HEK293 (cell line): Measurements from ENCODE around the gene PRSS12.

Experiments
- CTCF ChIA-PET: fragments of 350-600 bp; formaldehyde crosslinking; extraction: SDS; loops from one replicate; lab custom pipeline; 2021; ENCODE audit warnings: antibody characterized with exemption; lab: Yijun Ruan, JAX
- POLR2A ChIA-PET: fragments of 300-600 bp; formaldehyde crosslinking; extraction: SDS; loops from one replicate; lab custom pipeline; 2020; ENCODE audit warnings: antibody characterized with exemption, inconsistent platforms; lab: Yijun Ruan, JAX
- H3K27ac ChIP-seq: fragments of 200-500 bp; sonication (Bioruptor generic); 2 replicates; pipeline ENCODE4 v1.5.1; 2014; ENCODE audit warnings: low read depth, low read length, control low read depth, inconsistent platforms; ENCODE audit errors: extremely low read depth
- H3K36me3 ChIP-seq, 2 experiments: fragments of 200-500 bp in 1 of 2; sonication (Bioruptor generic) in 1 of 2; 1 replicate in 1 of 2; 2 replicates in 1 of 2; pipeline ENCODE4 v1.5.1; 2014 to 2017; ENCODE audit warnings: inconsistent platforms in 2 of 2, low read length in 2 of 2; ENCODE audit not compliant: control insufficient read depth in 2 of 2, insufficient read depth in 1 of 2
- H3K4me1 ChIP-seq: fragments of 200-500 bp; sonication (Bioruptor generic); 2 replicates; pipeline ENCODE4 v1.5.1; 2014; ENCODE audit warnings: mild to moderate bottlenecking, low read length, inconsistent platforms; ENCODE audit not compliant: control insufficient read depth, insufficient read depth
- H3K4me3 ChIP-seq: 2 replicates; pipeline ENCODE4 v1.5.1; 2011; ENCODE audit warnings: low read depth, mild to moderate bottlenecking, control low read depth, low read length, moderate library complexity
- H3K9me3 ChIP-seq: fragments of 200-500 bp; sonication (Bioruptor generic); 2 replicates; pipeline ENCODE4 v1.5.1; 2014; ENCODE audit warnings: low read depth, low read length, inconsistent platforms; ENCODE audit not compliant: control insufficient read depth, insufficient read depth
- IKZF3 ChIP-seq: fragments of 450-650 bp; IDR thresholded peaks from 2 replicates; pipeline ENCODE4 v1.5.0; 2018; ENCODE audit warnings: missing biosample characterization, mild to moderate bottlenecking, missing genetic modification characterization, moderate library complexity
- KLF1 ChIP-seq: fragments of 450-650 bp; formaldehyde crosslinking; IDR thresholded peaks from 2 replicates; pipeline ENCODE4 v1.5.1; 2016; ENCODE audit warnings: missing biosample characterization, missing genetic modification characterization
- KLF16 ChIP-seq: fragments of 450-650 bp; formaldehyde crosslinking; IDR thresholded peaks from 2 replicates; pipeline ENCODE4 v1.5.1; 2017; ENCODE audit warnings: missing biosample characterization, missing genetic modification characterization
- KLF8 ChIP-seq: fragments of 450-650 bp; formaldehyde crosslinking; IDR thresholded peaks from 2 replicates; pipeline ENCODE4 v1.5.1; 2016; ENCODE audit warnings: missing biosample characterization, missing genetic modification characterization
- KLF9 ChIP-seq: fragments of 450-650 bp; formaldehyde crosslinking; IDR thresholded peaks from 2 replicates; pipeline ENCODE4 v1.5.1; 2016; ENCODE audit warnings: missing biosample characterization, missing genetic modification characterization, low read depth
- MEIS1 ChIP-seq: sonication (generic); formaldehyde crosslinking; IDR thresholded peaks from 2 replicates; pipeline ENCODE4 v1.8.1; 2022; ENCODE audit warnings: missing genetic modification reagents, mild to moderate bottlenecking, borderline replicate concordance
- SETDB1 ChIP-seq: IDR thresholded peaks from one replicate; pipeline ENCODE4 v1.6.1; 2017; ENCODE audit warnings: mild to moderate bottlenecking, low read length, moderate library complexity, mixed read lengths; ENCODE audit not compliant: insufficient read length
- TCF7L2 ChIP-seq: IDR thresholded peaks from 2 replicates; pipeline ENCODE4 v1.6.1; 2011; ENCODE audit warnings: low read depth, mild to moderate bottlenecking, inconsistent platforms, low read length, moderate library complexity, borderline replicate concordance
- ZFP69B ChIP-seq: fragments of 450-650 bp; formaldehyde crosslinking; IDR thresholded peaks from 2 replicates; pipeline ENCODE4 v1.5.1; 2016; ENCODE audit warnings: missing biosample characterization, missing genetic modification characterization
- ZIC2 ChIP-seq: fragments of 450-650 bp; formaldehyde crosslinking; IDR thresholded peaks from 2 replicates; pipeline ENCODE4 v1.5.1; 2016; ENCODE audit warnings: missing biosample characterization, missing genetic modification characterization
- ZNF121 ChIP-seq: fragments of 450-650 bp; formaldehyde crosslinking; IDR thresholded peaks from 2 replicates; pipeline ENCODE4 v1.5.1; 2016; ENCODE audit warnings: missing biosample characterization, missing genetic modification characterization
- ZNF174 ChIP-seq: fragments of 450-650 bp; formaldehyde crosslinking; IDR thresholded peaks from 2 replicates; pipeline ENCODE4 v1.5.0; 2017; ENCODE audit warnings: missing biosample characterization, mild to moderate bottlenecking, missing genetic modification characterization
- ZNF221 ChIP-seq: fragments of 450-650 bp; formaldehyde crosslinking; IDR thresholded peaks from 2 replicates; pipeline ENCODE4 v1.5.1; 2017; ENCODE audit warnings: missing biosample characterization, missing genetic modification characterization, borderline replicate concordance
- ZNF248 ChIP-seq: fragments of 450-650 bp; formaldehyde crosslinking; IDR thresholded peaks from 2 replicates; pipeline ENCODE4 v1.5.1; 2017; ENCODE audit warnings: missing biosample characterization, missing genetic modification characterization
- ZNF292 ChIP-seq: fragments of 450-650 bp; formaldehyde crosslinking; IDR thresholded peaks from 2 replicates; pipeline ENCODE4 v1.5.1; 2016; ENCODE audit warnings: low read depth, missing biosample characterization, missing genetic modification characterization, borderline replicate concordance
- ZNF324 ChIP-seq: fragments of 450-650 bp; formaldehyde crosslinking; IDR thresholded peaks from 2 replicates; pipeline ENCODE4 v1.5.1; 2016; ENCODE audit warnings: missing biosample characterization, missing genetic modification characterization
- ZNF394 ChIP-seq: fragments of 450-650 bp; formaldehyde crosslinking; IDR thresholded peaks from 2 replicates; pipeline ENCODE4 v1.5.1; 2016; ENCODE audit warnings: missing biosample characterization, missing genetic modification characterization, mild to moderate bottlenecking, moderate library complexity, borderline replicate concordance
- ZNF48 ChIP-seq: fragments of 450-650 bp; formaldehyde crosslinking; IDR thresholded peaks from 2 replicates; pipeline ENCODE4 v1.5.1; 2016; ENCODE audit warnings: missing biosample characterization, missing genetic modification characterization
- ZNF501 ChIP-seq: fragments of 450-650 bp; formaldehyde crosslinking; IDR thresholded peaks from 2 replicates; pipeline ENCODE4 v1.5.1; 2016; ENCODE audit warnings: missing biosample characterization, missing genetic modification characterization
- ZNF558 ChIP-seq: fragments of 450-650 bp; formaldehyde crosslinking; IDR thresholded peaks from 2 replicates; pipeline ENCODE4 v1.5.1; 2016; ENCODE audit warnings: missing biosample characterization, missing genetic modification characterization
- ZNF600 ChIP-seq: fragments of 450-650 bp; formaldehyde crosslinking; IDR thresholded peaks from 2 replicates; pipeline ENCODE4 v1.5.1; 2016; ENCODE audit warnings: missing biosample characterization, missing genetic modification characterization
- ZNF658 ChIP-seq: fragments of 450-650 bp; formaldehyde crosslinking; IDR thresholded peaks from 2 replicates; pipeline ENCODE4; 2016; ENCODE audit warnings: missing biosample characterization, missing genetic modification characterization
- ZNF670 ChIP-seq: fragments of 450-650 bp; formaldehyde crosslinking; IDR thresholded peaks from 2 replicates; pipeline ENCODE4 v1.5.1; 2016; ENCODE audit warnings: missing biosample characterization, missing genetic modification characterization, low read depth
- ZNF747 ChIP-seq: fragments of 450-650 bp; formaldehyde crosslinking; IDR thresholded peaks from 2 replicates; pipeline ENCODE4 v1.5.1; 2016; ENCODE audit warnings: missing biosample characterization, missing genetic modification characterization
- ZNF837 ChIP-seq: fragments of 450-650 bp; formaldehyde crosslinking; IDR thresholded peaks from 2 replicates; pipeline ENCODE4 v1.5.1; 2016; ENCODE audit warnings: missing biosample characterization, missing genetic modification characterization
- TF ChIP-seq, protein P1 (sequence below): fragments of 450-650 bp; formaldehyde crosslinking; IDR thresholded peaks from 2 replicates; pipeline ENCODE4 v1.5.1; 2016; ENCODE audit warnings: missing biosample characterization, missing genetic modification characterization
- TF ChIP-seq, protein P2 (sequence below): IDR thresholded peaks from 2 replicates; pipeline ENCODE4 v1.6.1; 2011; ENCODE audit warnings: mild to moderate bottlenecking, low read depth, low read length, borderline replicate concordance
- TF ChIP-seq, protein P3 (sequence below): fragments of 450-650 bp; formaldehyde crosslinking; IDR thresholded peaks from 2 replicates; pipeline ENCODE4 v1.5.1; 2017; ENCODE audit warnings: missing biosample characterization, mild to moderate bottlenecking, missing genetic modification characterization, moderate library complexity
- TF ChIP-seq, protein P4 (sequence below): fragments of 450-650 bp; formaldehyde crosslinking; IDR thresholded peaks from 2 replicates; pipeline ENCODE4 v1.5.1; 2017; ENCODE audit warnings: missing biosample characterization, missing genetic modification characterization
- TF ChIP-seq, protein P5 (sequence below): fragments of 450-650 bp; formaldehyde crosslinking; IDR thresholded peaks from 2 replicates; pipeline ENCODE4 v1.5.1; 2016; ENCODE audit warnings: missing biosample characterization, missing genetic modification characterization
- TF ChIP-seq, protein P6 (sequence below): fragments of 450-650 bp; formaldehyde crosslinking; IDR thresholded peaks from 2 replicates; pipeline ENCODE4 v1.5.1; 2016; ENCODE audit warnings: missing biosample characterization, missing genetic modification characterization, low read depth

Gene PRSS12

DNA sequence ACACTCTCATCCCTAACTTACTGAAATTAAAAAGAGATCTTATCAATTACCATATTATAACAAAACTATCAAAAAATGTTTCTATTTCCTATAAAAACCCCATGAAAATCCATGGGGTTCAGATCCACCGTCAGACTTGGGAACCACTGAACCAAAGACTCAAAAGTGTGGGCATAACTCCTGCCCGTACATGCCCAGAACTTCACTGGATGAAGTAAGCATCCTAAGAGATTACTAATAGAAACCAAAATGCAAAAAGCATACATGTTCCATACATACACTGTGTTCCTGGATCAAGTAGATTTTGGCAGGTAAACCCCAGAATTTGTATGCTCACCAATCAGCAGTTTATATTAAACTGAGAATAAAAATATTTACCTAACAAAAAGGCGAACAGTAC, 66.1 kb downstream of the PRSS12 start:
- H3K36me3 ChIP-seq: peaks cover 0 to 14% of the 10 kb centered on the region in 2 experiments; a peak in 1 of 3 replicates
- CTCF ChIA-PET: no interaction called here
- no peak overlapping the region for H3K27ac ChIP-seq
- H3K4me3 ChIP-seq: no peak overlapping the region
- POLR2A ChIA-PET: no interaction called here
- no peaks in the 10 kb centered on the region for H3K4me1 ChIP-seq
- TF ChIP-seq, protein P1, sequence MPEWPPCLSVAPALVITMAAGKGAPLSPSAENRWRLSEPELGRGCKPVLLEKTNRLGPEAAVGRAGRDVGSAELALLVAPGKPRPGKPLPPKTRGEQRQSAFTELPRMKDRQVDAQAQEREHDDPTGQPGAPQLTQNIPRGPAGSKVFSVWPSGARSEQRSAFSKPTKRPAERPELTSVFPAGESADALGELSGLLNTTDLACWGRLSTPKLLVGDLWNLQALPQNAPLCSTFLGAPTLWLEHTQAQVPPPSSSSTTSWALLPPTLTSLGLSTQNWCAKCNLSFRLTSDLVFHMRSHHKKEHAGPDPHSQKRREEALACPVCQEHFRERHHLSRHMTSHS: no peak
- TF ChIP-seq KLF9: no peak
- TF ChIP-seq ZFP69B (tag by site-specific recombination): no peak
- TF ChIP-seq, protein P2, sequence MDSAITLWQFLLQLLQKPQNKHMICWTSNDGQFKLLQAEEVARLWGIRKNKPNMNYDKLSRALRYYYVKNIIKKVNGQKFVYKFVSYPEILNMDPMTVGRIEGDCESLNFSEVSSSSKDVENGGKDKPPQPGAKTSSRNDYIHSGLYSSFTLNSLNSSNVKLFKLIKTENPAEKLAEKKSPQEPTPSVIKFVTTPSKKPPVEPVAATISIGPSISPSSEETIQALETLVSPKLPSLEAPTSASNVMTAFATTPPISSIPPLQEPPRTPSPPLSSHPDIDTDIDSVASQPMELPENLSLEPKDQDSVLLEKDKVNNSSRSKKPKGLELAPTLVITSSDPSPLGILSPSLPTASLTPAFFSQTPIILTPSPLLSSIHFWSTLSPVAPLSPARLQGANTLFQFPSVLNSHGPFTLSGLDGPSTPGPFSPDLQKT: no peak
- no peak for TF ChIP-seq ZNF324 (tag by site-specific recombination)
- TF ChIP-seq ZNF658: no peak
- TF ChIP-seq KLF16 (tag by site-specific recombination): no peak
- TF ChIP-seq, protein P3, sequence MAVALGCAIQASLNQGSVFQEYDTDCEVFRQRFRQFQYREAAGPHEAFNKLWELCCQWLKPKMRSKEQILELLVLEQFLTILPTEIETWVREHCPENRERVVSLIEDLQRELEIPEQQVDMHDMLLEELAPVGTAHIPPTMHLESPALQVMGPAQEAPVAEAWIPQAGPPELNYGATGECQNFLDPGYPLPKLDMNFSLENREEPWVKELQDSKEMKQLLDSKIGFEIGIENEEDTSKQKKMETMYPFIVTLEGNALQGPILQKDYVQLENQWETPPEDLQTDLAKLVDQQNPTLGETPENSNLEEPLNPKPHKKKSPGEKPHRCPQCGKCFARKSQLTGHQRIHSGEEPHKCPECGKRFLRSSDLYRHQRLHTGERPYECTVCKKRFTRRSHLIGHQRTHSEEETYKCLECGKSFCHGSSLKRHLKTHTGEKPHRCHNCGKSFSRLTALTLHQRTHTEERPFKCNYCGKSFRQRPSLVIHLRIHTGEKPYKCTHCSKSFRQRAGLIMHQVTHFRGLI (tag by site-specific recombination): no peak
- no peak for TF ChIP-seq ZNF670 (tag by site-specific recombination)
- no peak for TF ChIP-seq KLF8 (tag by site-specific recombination)
- no peak for TF ChIP-seq SETDB1
- TF ChIP-seq ZNF292 (tag by site-specific recombination): no peak
- TF ChIP-seq ZIC2 (tag by site-specific recombination): no peak
- TF ChIP-seq, protein P4, sequence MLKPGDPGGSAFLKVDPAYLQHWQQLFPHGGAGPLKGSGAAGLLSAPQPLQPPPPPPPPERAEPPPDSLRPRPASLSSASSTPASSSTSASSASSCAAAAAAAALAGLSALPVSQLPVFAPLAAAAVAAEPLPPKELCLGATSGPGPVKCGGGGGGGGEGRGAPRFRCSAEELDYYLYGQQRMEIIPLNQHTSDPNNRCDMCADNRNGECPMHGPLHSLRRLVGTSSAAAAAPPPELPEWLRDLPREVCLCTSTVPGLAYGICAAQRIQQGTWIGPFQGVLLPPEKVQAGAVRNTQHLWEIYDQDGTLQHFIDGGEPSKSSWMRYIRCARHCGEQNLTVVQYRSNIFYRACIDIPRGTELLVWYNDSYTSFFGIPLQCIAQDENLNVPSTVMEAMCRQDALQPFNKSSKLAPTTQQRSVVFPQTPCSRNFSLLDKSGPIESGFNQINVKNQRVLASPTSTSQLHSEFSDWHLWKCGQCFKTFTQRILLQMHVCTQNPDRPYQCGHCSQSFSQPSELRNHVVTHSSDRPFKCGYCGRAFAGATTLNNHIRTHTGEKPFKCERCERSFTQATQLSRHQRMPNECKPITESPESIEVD: no peak
- TF ChIP-seq ZNF221 (tag by site-specific recombination): no peak
- TF ChIP-seq TCF7L2: no peak
- TF ChIP-seq ZNF394: no peak
- TF ChIP-seq ZNF248 (tag by site-specific recombination): no peak
- H3K9me3 ChIP-seq: no peaks in the 10 kb centered on the region

DNA sequence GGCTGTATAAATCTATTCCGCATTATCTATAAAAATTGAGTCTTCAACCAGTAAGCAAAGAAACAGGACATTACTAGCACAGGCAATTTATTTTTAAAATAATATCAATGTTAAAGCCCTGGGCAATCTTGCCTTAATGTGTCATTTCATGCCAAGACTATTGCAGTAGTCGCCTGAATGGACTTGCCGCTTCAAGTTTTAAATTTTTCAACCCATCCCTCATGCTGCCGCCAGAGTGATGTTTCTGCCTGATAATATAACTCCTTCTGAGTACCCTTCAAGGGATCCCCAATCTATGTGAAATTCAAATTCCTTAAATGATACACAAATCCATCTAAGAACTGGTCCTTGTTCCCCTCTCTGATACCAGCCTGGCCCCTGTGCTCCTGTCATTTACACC, 66.9 kb downstream of the PRSS12 start:
- Histone ChIP-seq H3K27ac (no peak overlapping the region), H3K4me3 (no peak overlapping the region), H3K36me3 (peaks cover 0 to 21% of the 10 kb centered on the region in 2 experiments; a peak in 1 of 3 replicates), H3K9me3 (no peaks in the 10 kb centered on the region), H3K4me1 (no peaks in the 10 kb centered on the region)
- ChIA-PET POLR2A (no interaction called here), CTCF (no interaction called here)
- TF ChIP-seq ZNF174 (no peak), IKZF3 (no peak), KLF1 (tag by site-specific recombination) (no peak), ZNF600 (no peak), ZNF121 (tag by site-specific recombination) (no peak), ZIC2 (tag by site-specific recombination) (no peak), MEIS1 (CRISPR knock-in tag) (no peak), ZNF558 (tag by site-specific recombination) (no peak), ZNF501 (no peak), ZNF48 (tag by site-specific recombination) (no peak), ZNF837 (tag by site-specific recombination) (no peak), ZNF747 (tag by site-specific recombination) (no peak)
- TF ChIP-seq, protein P5, sequence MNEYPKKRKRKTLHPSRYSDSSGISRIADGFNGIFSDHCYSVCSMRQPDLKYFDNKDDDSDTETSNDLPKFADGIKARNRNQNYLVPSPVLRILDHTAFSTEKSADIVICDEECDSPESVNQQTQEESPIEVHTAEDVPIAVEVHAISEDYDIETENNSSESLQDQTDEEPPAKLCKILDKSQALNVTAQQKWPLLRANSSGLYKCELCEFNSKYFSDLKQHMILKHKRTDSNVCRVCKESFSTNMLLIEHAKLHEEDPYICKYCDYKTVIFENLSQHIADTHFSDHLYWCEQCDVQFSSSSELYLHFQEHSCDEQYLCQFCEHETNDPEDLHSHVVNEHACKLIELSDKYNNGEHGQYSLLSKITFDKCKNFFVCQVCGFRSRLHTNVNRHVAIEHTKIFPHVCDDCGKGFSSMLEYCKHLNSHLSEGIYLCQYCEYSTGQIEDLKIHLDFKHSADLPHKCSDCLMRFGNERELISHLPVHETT: no peak
- TF ChIP-seq, protein P6, sequence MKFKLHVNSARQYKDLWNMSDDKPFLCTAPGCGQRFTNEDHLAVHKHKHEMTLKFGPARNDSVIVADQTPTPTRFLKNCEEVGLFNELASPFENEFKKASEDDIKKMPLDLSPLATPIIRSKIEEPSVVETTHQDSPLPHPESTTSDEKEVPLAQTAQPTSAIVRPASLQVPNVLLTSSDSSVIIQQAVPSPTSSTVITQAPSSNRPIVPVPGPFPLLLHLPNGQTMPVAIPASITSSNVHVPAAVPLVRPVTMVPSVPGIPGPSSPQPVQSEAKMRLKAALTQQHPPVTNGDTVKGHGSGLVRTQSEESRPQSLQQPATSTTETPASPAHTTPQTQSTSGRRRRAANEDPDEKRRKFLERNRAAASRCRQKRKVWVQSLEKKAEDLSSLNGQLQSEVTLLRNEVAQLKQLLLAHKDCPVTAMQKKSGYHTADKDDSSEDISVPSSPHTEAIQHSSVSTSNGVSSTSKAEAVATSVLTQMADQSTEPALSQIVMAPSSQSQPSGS (tag by site-specific recombination): no peak
